Pons (tissue), 1 donor: ENCODE results near the gene RNPS1.
A peak's percentile ranks its signal among the peaks of the same experiment; 100 is the strongest.

Experiments
- DNase-seq: peaks from one replicate; pipeline ENCODE4 v3.0.0-alpha.2; 2016; ENCODE audit warnings: low spot score

Gene RNPS1

DNA sequence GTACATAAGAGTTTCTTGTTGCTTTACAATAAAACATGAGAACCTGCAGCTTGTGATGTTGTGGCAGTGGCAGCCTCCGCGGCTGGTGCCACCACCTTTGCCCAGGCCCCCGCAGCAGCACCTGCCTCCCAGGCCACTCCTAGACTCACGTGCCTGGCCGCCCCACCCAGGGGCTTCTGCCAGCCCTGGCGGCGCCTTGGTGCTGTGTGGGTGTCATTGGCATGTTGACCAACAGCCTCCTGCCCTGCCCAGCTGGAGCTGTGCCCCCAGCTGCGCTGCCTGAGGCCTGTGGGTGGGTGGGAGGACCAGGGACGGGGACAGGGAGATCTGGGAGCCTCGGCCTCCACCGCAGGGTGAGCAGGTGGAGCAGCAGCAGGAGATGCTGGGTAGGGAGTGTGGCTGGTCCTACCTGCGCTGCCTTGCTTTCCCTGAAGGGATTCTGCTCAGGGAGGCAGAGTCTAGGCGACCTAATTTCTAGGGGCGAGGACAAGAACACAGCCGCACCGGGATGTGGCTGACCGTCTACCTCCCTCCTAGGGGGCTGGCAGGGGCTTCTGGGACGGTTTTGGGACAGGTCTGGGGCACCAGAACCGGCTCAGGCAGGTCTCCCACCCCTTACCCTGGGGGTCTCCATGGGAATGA is 32.1 kb downstream of the RNPS1 start:
- no peak for DNase-seq

DNA sequence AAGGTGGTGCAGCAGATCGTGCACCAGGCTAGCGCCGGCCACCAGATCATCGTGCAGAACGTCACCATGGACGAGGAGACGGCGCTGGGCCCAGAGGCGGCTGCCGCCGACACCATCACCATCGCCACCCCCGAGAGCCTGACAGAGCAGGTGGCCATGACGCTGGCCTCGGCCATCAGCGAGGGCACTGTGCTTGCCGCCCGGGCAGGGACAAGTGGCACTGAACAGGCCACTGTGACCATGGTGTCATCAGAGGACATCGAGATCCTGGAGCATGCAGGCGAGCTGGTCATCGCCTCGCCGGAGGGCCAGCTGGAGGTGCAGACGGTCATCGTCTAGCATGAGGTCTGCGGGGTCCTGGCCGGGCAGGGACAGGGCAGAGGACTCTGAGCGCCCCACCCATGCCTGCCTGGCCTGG is 32.7 kb downstream of the RNPS1 start:
- no peak for DNase-seq

DNA sequence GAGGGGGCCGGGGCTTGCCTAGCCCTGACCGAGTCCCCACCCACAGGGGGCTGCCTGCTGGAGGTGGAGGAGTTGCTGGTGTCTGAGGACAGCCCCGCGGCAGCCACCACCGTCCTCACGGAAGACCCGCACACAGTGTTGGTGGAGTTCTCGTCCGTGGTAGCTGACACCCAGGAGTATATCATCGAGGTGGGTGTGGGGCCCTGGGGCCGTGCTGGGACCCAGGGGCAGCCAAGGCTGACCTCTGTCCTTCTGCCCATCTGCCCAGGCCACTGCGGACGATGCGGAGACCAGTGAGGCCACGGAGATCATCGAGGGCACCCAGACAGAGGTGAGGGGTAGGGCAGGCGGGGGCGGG is 33.1 kb downstream of the RNPS1 start:
- no peak for DNase-seq

DNA sequence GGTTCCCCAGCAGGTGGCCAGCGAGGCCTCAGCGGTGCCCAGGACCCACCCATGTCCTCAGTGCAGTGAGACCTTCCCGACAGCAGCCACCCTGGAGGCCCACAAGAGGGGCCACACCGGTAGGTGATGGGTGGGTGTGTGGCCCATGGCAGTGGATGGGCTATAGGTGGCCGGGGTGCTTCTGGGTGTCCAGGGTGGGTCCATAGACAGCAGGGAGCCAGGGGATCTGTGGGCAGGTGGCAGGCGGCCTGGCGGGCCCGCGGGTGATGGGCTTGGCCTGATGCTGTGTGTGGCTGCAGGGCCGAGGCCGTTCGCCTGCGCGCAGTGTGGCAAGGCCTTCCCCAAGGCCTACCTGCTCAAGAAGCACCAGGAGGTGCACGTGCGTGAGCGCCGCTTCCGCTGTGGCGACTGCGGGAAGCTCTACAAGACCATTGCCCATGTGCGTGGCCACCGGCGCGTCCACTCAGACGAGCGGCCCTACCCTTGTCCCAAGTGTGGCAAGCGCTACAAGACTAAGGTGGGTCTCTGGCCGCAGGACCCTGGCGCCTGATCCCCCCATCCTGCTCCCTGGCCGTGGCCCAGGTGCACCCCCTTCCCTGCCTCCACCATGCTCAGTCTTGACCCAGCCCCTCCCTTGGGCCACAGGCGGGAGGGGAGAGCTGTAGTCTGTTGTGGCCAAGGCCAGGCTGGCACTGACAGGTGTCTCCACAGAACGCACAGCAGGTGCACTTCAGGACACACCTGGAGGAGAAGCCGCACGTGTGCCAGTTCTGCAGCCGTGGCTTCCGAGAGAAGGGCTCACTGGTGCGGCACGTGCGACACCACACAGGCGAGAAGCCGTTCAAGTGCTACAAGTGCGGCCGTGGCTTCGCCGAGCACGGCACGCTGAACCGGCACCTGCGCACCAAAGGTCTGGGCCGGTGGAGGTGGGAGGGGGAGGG is 33.8 kb downstream of the RNPS1 start:
- DNase-seq = no peak

DNA sequence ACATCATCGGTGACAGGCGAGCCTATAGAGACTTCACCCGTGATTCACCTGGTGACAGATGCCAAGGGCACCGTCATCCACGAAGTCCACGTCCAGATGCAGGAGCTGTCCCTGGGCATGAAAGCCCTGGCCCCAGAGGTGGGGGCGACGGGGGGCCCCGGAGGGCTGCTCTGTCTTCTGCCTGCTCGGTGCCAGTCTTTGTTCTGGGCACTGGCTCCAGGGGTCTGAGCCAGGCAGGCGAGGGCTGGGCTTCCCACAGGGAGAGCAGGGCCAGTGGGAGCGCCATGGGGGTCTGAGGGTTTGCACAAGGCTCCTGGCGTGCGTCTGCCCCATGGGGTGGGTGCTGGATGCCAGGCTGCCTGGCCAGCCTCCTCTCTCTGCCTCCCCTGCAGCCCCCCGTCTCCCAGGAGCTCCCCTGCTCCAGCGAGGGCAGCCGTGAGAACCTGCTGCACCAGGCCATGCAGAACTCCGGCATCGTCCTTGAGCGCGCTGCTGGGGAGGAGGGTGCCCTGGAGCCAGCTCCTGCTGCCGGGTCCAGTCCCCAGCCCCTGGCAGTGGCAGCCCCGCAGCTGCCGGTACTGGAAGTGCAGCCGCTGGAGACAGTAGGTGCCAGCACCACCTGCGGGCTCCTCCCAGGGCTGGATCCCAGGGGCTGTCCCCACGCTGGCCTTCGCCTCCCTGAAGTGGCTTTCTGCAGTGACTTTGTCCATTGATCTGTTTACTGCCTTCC is 34.7 kb downstream of the RNPS1 start:
- no peak for DNase-seq

DNA sequence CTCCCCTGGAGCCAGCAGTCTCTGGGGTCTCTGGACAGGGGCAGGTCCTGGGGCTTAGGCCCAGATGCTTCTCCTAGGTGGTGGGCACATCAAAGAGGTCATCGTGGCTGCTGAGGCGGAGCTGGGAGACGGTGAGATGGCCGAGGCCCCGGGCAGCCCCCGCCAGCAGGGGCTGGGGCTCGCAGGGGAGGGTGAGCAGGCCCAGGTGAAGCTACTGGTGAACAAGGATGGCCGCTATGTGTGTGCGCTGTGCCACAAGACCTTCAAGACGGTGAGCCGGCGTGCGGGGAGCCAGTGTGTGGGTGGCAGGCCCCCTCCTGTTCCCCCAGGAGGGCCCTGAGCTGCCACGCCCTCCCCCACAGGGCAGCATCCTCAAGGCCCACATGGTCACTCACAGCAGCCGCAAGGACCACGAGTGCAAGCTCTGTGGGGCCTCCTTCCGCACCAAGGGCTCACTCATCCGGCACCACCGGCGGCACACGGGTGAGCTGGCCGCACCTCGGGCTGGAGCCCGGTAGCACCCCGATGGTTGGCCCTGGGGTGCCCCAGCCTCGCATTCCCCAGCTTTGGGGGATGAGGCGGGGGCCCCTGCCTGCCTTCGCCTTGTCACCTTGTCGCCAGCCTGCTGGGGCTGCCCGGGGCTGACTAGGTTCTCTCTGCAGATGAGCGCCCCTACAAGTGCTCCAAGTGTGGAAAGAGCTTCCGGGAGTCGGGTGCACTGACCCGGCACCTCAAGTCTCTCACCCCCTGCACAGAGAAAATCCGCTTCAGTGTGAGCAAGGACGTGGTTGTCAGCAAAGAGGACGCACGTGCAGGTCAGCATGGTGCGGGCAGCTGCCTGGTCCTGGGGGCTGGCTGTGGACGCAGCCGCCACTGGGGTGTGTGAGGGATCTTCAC is 35.6 kb downstream of the RNPS1 start:
- DNase-seq = no peak

DNA sequence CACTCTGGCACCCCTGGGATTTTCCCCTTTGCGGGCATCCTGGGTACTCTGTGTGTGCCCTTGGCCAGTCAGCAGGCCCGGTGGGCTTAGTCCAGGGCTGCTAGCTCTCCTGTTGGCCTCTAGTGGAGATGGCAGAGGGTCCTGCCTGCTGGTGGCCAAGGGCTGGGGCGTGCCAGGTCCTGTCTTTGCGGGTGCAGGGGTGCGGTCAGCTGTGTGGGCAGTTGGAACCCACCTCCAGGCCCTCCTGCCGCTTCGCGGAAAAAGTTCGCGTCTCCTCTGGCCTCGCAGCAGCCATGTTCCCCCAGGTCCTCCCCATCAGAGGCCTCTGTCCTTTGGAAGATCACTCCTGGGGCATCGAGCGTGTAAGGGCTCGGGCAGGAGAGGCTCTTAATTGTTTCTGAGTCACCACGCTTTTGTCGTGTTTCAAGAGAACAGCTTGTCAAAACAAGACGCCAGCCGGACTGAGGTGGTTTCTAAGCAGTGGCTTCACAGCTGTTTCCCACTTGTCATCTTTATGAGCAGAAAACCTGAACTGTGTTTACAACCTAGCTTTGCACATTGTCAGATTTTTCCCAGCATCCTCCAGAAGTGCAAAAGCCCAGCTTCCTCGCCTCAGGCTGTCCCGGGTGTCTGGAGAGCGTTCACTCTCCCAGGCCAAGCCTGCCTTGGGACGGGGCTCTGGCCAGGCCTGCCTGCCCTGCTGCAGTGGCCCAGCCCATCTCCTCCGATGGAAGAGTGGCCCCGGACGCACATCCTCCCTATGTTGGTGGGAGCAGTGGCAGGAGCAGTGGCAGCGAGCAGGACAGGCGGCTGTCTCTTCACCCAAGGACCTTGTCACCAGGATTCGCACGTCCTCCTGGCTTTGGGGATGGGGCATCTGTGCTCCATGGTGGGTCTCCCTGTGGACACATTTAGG is 36.7 kb downstream of the RNPS1 start:
- no peak for DNase-seq

DNA sequence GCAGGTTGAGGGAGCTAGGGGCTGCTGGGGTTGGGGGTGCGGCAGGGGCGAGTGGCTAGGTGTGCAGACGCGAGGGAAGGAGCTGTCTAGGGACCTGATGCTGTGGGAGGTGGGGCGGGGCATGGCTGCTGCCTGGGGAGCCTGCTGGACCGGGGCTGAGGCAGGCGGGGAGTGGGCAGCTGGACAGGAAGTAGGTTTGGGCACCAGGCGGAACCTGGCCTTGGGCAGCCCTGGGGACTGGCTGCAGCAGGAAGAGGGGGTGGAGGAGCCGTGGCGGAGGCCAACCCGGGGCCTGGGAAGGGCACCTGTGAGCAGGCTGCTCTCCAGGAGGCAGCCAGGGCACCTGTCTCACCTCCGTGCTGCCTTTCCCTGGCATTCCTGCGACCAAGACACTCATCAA is 37.5 kb downstream of the RNPS1 start:
- DNase-seq = no peak

DNA sequence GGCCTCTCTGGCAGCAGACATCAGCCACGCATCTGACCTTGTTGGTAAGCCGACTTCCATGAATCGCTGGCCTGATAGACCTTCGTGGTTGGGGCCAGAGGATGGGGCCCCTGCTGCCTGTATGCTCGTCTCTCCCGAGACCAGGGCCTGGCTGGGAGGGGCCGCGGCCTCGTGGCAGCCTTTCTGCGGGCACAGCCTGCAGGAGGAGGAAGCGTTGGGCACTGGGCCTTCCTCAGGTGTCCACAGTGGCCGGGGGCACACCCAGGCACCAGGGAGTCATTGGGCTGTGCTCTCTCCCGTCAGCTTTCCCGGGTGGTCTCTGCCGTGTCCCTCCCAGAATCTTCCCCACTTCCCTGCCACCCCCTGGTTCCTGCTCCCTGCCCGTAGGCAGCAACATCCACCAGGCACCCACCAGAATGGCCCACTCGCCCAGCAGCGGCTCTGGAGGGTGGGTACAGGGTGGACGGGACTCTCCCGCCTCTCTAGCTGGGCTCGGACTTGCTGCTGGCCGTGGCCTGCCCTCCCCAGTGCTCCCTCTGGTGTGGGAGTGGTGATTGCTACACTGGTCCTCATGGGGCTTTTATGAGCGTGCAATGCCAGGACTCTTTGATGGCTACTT is 38.2 kb downstream of the RNPS1 start:
- no peak for DNase-seq

DNA sequence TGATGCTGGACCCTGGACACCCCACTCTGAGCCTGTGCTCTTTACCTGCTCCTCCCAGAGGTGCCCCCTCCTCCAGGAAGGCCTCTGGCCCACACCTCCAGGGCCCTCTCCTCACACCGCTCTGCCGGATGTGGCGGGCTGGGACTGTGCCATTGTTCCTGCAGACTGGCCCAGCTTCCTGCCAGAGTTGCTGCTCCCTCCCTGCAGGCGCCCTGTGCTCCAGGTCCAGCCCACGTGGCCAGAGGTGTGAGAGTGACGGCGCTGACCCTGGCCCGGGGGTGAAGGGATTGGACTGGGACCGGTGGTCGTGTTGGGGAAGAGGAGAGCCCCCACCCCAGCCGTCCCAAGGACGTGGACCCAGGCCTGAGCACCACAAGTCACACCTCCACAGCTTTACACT is 38.8 kb downstream of the RNPS1 start:
- no peak for DNase-seq

DNA sequence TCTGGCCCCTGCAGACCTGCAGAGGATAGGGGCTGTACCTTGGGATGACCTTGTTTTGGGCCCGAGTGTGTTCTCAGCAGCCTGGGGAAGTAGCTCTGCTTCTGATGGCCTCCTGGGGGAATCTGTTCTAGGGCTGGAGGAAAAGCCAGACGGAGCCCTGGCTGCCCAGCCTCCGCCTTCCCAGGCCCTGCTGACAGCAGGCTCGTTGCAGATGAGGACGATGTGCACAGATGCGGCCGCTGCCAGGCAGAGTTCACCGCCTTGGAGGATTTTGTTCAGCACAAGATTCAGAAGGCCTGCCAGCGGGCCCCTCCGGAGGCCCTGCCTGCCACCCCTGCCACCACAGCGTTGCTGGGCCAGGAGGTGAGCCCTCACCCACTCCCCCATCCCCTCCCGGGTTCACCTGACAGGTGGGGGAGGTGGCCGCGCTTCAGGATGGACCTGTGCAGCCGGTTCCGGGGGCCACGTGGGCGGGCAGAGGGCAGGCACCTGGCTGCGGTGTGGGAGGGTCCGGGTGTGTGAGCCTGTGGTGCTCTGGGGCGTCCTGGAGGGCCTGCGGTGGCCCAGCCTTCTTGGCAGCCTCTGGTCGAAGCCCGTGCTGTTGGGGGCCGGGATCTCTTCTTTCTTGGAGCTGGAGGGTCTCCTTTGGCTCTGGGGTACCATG is 39.6 kb downstream of the RNPS1 start:
- DNase-seq = no peak

DNA sequence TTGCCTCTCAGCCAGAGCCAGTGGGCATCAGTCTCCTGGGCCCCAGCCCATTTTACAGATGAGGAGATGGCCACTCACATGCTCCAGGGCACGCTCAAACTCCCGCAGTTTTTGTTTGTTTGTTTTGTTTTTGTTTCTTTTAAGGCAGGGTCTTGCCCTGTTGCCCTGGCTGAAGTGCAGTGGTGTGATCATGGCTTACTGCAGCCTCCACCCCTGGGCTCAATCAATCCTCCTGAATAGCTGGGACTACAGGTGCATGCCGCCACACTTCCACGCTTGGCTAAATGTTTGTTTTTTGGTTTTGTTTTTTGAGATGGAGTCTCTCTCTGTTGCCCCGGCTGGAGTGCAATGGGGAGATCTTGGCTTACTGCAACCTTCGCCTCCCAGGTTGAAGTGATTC is 41.0 kb downstream of the RNPS1 start:
- no peak for DNase-seq

DNA sequence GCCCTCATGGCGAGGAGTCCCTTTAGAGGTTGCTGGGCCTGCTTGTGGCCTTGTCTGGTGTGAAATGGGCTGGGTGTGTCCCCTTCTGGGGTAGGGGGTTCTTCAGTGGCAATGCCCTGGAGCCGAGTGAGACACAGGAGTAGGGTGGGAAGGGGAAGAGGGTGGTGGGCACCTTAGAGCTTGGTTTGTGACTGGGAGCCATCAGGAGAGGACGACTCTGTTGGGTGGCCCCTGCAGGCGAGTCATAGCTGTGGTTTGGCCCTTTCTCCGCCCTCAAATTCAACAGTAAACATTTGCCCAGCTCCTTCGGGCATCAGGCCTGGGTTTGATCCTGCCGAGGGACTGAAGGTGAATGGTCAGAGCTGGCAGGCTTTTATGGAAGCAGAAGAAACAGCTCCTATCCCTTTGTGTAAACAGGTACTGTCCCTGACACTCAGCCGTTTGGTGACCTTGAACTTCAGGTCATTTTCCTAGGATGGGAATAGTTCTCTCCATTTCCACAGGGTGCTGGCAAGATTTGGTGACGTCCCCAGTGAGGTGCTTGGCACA is 41.6 kb downstream of the RNPS1 start:
- no peak for DNase-seq

DNA sequence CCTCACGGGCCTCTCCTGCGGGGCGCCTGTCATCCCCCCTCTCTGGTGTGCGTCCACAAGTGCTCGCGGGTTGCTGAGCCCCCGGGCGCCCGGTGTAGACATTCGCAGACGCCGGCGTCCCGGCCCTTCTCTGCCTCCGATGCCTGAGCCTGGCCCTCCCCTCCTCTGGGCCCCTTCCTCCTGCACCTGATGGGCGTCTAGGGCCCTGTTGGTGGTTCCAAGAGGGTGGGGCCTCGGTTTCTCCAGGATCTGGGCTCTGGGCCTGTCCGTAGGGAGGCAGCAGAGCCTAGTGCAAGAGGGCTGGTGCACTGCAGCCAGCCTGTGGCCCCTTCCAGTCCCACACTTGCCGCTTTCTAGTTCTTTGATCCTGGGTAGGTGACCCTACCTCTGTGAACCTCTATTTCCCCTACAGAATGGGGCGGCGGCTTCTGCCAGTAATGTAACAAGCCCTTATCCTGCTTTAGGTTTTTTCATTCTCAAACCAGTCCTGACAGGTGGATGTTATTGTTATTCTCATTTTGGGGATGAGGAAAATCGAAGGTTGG is 43.9 kb downstream of the RNPS1 start:
- no peak for DNase-seq

DNA sequence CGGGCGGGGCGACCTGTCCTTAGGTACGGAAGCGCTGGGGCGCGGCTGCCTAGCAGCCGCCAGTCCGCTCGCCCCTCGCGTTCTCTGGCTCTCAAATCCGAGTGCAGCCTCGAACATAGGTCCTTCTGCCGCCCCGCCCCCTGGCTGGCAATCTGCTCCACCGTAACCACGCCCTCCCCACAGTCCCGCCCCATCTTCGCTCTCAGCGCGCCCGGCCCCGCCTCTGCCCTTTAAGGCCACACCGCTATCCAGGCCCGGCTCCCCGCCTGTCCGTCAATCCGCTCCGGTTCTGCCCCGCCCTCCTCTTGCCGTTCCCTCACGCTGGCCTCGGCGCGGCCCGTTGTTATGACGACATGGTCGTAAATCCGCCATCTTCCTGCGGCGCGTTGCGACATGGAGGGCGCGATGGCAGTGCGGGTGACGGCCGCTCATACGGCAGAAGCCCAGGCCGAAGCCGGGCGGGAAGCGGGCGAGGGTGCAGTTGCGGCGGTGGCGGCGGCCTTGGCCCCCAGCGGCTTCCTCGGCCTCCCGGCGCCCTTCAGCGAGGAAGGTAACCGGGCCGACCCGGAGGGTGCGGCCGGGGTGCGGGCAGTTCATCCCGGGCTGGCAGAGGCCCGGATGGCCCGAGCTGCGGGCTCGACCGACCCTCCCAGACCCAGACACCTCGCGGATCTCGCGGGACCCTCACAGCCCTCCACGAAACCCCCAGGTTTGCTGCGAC is 44.5 kb downstream of the RNPS1 start, which contains the start of gene E4F1:
E4F1 (plus strand) TSS at position 371 of the 721 bp plus-strand sequence; CDS start at position 394, 23 bp downstream.
- DNase-seq = peak; percentile 97

DNA sequence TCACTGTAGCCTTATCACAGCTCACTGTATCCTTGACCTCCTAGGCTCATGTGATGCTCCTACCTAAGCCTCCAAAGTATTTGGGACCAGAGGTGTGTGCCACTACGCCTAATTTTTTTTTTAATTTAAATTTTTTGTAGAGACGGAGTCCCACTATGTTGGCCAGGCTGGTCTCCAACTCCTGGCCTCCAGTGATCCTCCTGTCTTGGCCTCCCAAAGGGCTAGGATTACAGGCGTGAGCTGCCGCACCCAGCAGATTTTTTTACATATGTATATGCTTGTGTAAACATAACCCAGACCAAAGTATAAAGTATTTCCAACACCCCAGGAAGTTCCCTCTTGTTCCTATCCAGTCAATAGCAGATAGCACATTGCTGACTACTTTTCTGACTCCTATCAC is 51.6 kb downstream of the RNPS1 start:
- DNase-seq = no peak

DNA sequence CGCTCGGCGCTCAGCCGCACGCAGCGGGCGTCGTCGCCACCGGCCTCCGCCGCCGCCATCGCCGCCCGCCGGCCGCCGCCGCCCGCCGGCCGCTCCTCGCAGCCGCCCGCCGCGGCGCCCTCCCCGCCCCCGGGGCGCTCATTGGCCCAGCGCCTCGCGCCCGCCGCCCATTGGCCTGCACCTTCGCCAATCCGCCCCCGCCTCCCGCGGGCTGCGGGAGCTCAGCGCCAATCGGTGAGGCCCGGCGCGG is 53.3 kb downstream of the RNPS1 start, which contains the start of gene PGP:
PGP (minus strand) TSS at position 122 of the 250 bp plus-strand sequence; CDS start at position 59, 63 bp downstream.
- DNase-seq = no peak
